Neural progenitor cell (in vitro differentiated cells): ENCODE measurements around the gene FMNL2.

ENCODE experiments used
- CTCF ChIP-seq: fragments of 200-600 bp; sonication (generic); IDR thresholded peaks from 2 replicates; pipeline ENCODE4 v1.5.1; 2017; ENCODE audit warnings: antibody characterized with exemption, mild to moderate bottlenecking
- EZH2 ChIP-seq: fragments of 200-600 bp; sonication (generic); IDR thresholded peaks from 2 replicates; pipeline ENCODE4 v1.6.1; 2017; ENCODE audit warnings: antibody characterized with exemption, mild to moderate bottlenecking, moderate library complexity
- EZH2phosphoT487 ChIP-seq: fragments of 200-600 bp; sonication (generic); IDR thresholded peaks from 2 replicates; pipeline ENCODE4 v1.6.1; 2017; ENCODE audit warnings: antibody characterized with exemption

- no peak for TF ChIP-seq CTCF
- no peak for TF ChIP-seq EZH2
- TF ChIP-seq EZH2phosphoT487: no peak
These were observed 249.3 kb downstream of the FMNL2 start for GRCh38 chr2:152584301-152584700.
